Measurements from ENCODE around the gene GNG3.
"Not testable (repeated sequence)": the region's sequence is repeated elsewhere in the genome, so short reads cannot be mapped to it uniquely, and the experiment has no call there.

GRCh38 chr11:62749931-62750330 is 42.5 kb downstream of the GNG3 start:
- not testable (repeated sequence) for TF ChIP-seq CTCF, POLR2A (IDR thresholded peaks at IDR 0.05)

All from lower leg skin (tissue), 3 donors.